KOPT-K1 (cell line): ENCODE data around the gene TRIM8.

Source experiments
- H3K27ac ChIP-seq: fragments of 200-600 bp; sonication (generic); 2 replicates; pipeline ENCODE4 v1.5.1; 2016; ENCODE audit warnings: antibody characterized with exemption, mild to moderate bottlenecking, low read depth, low read length; ENCODE audit not compliant: poor library complexity, severe bottlenecking
- H3K36me3 ChIP-seq: fragments of 200-600 bp; sonication (generic); 2 replicates; pipeline ENCODE4 v1.5.1; 2017; ENCODE audit warnings: antibody characterized with exemption, mild to moderate bottlenecking, low read length, moderate library complexity; ENCODE audit not compliant: insufficient read depth
- H3K9me3 ChIP-seq: fragments of 200-600 bp; sonication (generic); 2 replicates; pipeline ENCODE4 v1.5.1; 2017; ENCODE audit warnings: antibody characterized with exemption, low read length, mild to moderate bottlenecking; ENCODE audit not compliant: insufficient read depth, poor library complexity, severe bottlenecking

TRIM8 gene

DNA sequence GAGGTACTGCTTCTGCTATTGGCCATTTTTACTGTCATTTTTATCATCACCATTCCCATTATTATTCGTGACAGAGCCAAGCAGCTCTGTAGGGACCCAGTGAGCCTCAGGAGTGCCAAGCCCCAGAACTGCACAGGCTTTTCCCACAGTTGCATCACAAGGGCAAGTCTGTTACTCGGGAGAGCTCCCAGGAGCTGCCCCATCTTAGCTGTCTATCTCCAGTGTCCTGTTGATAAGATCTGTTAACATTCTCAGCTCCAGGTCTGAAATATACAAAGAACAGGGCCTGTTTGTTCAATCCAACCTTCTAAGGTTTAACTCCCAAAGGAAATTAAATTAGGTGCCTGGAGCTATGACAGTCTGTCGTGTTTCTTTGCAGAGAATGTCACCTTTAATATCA is 20.2 kb upstream of the TRIM8 start:
- no peak overlapping the region for H3K27ac ChIP-seq
- H3K36me3 ChIP-seq, result no peaks in the 10 kb centered on the region; the same call in none of the 2 replicates
- H3K9me3 ChIP-seq, result peaks cover 7% of the 10 kb centered on the region

DNA sequence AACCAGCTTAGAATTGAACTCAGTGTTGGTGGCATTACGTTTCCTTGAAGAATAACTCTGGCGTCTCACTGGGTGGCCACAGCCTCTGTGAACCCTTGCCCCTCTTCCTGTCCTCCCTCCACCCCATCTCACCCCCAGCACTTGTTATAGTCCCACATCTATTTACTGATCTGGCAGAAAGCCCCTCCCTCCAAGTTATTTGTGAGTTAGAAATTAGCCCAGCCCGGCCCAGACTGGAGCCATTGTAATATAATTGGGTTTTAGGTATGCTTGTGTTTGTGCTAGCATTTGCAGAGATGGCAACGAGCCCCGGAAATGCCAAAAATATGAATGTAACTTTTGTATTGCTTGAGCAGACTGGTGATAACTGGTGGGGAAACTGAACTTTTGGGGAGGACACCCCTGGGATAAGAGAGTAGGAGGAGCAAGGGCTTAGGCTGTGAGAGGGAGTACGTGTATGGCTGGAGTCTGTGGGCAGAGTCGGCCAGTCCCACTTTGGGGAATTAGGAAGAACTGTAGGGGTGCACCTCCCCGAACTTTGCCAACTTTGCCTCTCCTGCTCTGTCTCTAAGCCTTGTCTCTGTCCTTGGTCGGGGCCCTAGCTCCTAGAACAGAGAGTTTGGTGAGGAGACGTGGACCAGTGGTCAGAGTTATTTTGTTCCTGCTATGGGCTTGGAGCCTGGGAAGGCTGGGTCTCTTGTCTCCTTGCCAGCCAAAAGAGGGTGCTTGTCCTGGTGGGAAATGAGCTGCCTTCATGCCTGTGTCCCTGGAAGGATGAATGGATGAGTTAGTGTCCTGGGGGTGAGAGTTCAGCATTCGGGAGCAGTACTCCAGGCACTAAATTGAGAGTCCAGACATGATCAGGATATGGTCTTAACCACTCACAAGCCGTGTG is 19.3 kb upstream of the TRIM8 start:
- H3K36me3 ChIP-seq, result no peaks in the 10 kb centered on the region; the same call in 1 of the 2 replicates
- H3K9me3 ChIP-seq, result peaks cover 7% of the 10 kb centered on the region
- no peak overlapping the region for H3K27ac ChIP-seq

DNA sequence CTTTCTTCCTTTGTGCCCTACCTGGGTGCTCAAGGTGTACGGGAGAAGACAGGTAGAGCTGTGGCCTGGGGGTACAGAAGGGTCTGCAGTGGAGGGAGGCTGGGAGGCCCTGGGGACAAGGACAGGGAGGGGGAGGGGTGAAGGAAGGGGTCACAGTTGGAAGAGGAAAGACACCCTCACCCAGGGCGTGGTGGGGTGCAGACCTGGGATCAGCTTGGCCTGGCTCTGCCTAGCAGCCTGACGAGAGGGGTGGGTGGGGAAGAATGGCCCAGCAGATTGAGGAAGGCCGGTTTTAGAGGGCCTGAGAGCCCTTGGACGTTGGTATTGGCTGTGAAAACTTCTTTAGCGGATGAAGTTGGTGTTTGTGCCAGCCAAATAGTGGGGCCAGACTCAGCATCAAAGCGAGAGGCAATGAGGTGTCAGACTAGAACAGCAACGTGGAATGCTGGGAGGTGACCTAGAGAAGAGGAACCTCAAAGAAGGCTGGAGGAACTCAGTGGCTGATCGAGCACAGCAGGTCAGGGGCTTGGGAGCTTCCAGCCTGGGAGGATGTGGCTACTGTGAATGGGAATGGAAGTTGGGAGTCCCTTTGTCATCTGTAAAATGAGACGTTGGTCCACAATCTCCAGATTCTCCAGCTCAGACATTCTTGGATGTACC is 18.1 kb upstream of the TRIM8 start:
- Histone ChIP-seq H3K27ac (no peak overlapping the region), H3K9me3 (peaks cover 7% of the 10 kb centered on the region), H3K36me3 (peaks cover 8% of the 10 kb centered on the region)

DNA sequence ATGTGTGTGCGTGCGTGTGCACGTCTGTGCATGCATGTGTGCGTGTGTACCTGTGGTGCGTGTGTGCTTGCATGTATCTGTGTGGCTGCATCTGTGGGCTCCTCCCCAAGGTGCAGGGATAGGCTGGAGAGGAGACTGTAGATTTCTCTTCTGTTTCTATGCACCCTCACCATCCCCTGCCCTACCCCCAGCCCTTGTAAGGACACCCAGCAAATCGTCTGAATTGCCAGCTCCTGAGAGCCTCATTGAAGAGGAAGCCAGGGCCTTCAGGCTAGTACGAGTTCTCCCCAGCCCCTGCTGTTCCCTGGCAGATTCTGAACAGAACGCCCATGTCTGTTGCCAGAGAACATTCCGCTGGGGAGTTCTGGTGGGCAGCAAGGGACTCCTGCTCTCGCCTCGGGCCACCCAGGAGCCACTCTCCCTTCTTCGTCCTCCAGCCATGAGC is 17.0 kb upstream of the TRIM8 start:
- Histone ChIP-seq H3K36me3 (peaks cover 10% of the 10 kb centered on the region), H3K27ac (no peak overlapping the region), H3K9me3 (peaks cover 7% of the 10 kb centered on the region)

DNA sequence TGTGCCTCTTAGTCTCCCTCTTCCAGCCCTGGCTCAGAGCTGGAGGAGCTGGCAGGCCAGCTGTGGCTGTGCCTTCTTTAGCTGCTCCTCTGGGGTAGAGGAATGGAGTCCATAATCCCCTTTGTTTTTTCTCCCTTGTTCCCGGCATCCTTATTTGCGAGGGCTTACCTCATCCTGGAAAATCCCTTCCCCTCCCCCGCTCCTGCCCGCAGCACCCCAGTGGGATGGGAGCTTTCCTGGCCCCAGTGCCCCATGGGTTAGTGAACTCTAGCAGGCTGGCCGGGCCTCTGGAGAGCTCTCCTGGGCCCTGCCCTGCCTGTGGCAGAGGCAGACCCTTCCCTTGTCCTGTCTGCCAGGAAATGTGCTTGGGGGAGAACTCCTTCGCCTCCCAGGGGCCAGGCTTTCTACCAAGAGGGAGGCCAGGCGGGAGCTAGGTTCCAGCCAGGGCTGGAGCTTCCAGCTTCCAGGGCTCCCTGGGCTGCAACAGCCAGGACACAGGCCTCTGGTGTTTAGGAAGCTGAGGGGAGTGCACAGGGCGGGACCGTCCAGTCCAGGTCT is 16.5 kb upstream of the TRIM8 start:
- Histone ChIP-seq H3K36me3 (peaks cover 10% of the 10 kb centered on the region), H3K27ac (no peak overlapping the region), H3K9me3 (peaks cover 7% of the 10 kb centered on the region)

DNA sequence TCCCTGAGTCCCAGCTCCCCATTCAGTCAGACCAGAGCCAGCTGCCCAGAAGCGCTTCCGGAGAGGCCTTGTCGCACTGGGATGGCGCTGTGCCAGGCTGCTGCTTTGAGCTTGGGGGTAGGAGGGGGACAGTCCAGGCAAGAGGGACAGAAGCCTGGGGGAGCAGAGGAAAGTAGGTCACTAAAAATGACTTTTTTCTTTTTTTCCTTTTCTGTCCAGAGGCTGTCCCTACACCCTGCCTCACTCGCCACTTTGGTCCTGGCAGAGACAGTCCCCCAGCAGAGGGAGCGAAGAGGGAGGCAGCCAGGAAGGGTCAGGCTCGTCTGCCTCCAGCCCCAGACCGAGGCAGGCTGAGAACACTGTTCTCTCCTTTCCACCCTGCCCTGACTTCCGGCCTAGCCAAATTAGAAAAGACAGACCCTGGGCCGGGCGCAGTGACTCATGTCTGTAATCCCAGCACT is 15.8 kb upstream of the TRIM8 start:
- peaks cover 7% of the 10 kb centered on the region for H3K9me3 ChIP-seq
- H3K36me3 ChIP-seq, result peaks cover 10% of the 10 kb centered on the region
- H3K27ac ChIP-seq, result no peak overlapping the region

DNA sequence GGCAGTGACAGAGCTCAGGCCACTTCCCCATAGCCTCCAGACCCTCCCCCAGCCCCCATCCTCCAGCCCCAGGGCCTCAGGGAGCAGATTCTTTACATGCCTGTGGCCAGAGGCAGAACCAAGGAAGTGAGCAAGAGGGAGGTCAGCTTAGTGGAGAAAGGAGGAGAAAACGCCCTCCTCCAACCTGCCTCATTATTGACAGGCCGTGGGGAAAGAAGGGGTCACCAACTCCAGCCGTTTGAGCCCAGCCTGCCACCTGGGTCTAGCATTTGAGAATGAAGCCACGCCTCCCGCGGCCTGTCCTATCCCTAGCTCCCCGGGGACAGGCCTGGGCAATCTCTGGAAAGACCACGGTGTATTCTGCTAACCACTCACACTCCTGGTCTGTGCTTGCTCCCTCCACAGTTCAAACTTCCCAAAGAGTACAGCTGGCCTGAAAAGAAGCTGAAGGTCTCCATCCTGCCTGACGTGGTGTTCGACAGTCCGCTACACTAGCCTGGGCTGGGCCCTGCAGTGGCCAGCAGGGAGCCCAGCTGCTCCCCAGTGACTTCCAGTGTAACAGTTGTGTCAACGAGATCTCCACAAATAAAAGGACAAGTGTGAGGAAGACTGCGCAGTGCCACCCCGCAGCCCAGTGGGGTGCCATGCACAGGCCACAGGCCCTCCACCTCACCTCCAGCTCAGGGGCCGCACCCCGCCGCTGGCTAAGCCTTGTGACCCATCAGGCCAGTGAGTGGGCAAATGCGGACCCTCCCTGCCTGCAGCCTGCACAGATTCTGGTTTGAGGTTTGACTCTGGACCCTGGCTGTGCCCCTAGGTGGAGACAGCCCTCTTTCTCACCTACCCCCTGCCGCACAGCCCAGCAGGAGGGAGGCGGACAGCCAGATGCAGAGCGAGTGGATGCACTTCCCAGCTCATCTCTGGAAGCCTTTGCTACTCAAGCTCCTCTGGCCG is 14.3 kb upstream of the TRIM8 start:
- H3K9me3 ChIP-seq, result no peaks in the 10 kb centered on the region
- no peak overlapping the region for H3K27ac ChIP-seq
- H3K36me3 ChIP-seq, result peaks cover 10% of the 10 kb centered on the region

DNA sequence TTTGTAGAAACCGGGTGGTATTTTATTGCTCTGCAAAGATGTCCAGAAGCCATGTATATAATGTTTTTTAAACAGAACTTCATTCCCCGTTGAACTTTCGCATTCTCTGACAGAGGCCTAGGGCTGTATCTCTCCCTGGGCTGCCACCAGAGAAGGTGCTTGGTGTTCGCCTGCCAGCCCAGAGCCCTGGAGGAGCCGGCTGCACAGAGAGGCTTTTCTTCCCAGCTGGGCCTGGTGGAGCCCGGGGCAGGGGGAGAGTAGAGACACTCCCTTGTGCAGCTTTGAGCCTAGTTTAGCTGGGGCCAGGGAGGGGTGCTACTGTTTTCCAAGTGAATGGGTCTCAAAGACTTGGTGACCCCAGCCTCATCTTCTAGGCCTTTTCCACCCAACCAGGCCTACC is 13.6 kb upstream of the TRIM8 start:
- no peak overlapping the region for H3K27ac ChIP-seq
- H3K9me3 ChIP-seq, result no peaks in the 10 kb centered on the region

DNA sequence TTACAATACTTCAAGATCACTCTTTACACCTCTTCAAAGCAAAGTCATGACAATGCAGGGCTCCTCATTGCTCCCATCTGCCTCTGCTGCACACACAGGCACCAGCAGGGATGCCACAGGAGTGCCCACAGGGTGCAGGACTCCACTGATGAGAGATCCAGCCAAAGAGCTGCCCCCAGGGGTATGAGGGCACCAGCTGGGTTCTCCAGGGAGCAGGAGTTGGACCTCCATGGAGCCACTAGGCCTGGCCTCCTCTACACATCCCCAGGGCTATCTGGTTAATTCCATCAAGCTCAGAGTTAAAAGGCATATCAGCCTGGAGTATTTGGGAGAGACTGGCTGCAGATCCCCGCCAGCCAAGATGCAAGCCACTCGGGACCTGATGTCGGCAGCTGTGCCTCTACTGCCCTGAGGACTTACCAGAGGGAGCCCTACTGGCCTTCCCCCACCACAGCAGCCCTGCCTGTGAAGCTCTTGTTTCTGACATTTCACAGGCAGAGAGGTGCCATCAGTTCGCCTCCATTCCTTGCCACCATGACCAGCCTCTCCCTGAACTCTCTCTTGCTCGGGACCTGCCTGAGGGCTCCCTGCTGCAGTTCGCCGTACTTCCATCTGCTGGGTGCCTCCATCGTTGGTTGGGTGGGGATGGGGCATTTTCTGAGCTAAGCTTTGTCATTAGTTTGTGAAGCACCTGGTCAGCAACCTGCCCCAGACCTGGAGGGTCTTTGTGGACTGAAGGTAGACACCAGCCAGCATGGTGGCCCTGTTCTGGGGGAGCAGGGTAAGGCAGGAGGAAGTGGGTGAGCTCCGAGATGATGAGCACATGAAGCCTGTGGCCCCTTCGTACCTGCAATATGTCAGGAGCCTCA is 12.5 kb upstream of the TRIM8 start:
- peaks cover 10% of the 10 kb centered on the region for H3K36me3 ChIP-seq
- no peaks in the 10 kb centered on the region for H3K9me3 ChIP-seq
- H3K27ac ChIP-seq, result peak overlapping the region; percentile 47

More for the DNA sequence above, 13.6 kb upstream of the TRIM8 start:
- H3K36me3 ChIP-seq, result peaks cover 10% of the 10 kb centered on the region

DNA sequence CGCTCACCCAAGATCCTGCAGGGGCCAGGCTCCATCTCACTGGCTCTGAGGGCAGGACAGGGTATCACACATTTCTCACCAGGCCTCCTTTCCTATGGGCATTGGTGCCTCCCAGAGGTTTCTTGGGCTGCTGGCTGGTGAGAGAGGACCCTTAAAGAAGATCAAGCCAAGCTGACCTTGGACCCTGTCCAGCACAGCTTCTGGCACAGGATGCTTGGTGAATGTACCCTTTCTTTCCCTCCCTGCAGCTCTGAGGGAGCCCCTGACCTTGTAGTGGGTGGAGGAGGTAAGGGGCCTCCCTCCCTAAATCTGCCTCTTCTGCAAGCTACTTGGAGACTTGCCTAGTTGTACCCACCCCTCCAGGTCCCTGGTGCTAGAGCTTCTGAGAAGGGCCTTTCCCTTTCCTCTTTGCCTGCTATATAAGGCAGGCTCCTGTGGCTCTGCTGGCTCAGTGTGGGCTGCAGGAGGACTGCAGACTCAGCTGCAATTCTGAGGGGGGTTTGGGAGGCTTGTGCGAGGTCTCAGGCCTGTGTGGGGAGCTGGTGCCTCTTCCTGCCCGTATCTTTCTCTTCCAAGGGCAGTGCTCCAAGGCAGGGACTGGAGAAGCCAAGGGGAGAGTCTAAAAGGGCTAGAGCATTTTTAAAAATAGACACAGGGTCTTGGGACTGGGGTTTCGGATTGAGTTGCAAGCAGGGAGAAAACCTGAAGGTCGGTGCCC is 11.7 kb upstream of the TRIM8 start:
- Histone ChIP-seq H3K36me3 (peaks cover 10% of the 10 kb centered on the region), H3K27ac (peak overlapping the region; percentile 47), H3K9me3 (no peaks in the 10 kb centered on the region)

DNA sequence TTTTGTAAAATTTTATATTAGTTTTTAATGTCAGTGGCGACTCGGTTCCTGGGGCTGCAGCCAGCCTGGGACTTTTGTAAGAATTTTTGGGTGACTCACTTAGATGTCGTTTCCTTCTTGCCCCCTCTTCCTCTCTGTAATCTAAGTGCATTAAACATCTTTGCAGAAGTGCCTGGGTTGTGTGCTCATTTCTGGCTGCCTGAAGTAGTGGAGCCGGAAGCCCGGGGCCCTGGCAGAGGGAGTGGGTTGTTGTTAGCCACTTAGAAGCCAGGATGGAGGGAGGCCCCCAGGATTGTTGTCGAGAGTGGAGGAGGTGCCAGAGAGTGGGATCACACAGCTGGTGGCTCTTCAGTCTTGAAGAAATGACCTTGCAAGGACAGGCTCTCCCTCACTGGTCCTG is 11.0 kb upstream of the TRIM8 start:
- peaks cover 10% of the 10 kb centered on the region for H3K36me3 ChIP-seq
- peak overlapping the region; percentile 47 for H3K27ac ChIP-seq
- H3K9me3 ChIP-seq, result no peaks in the 10 kb centered on the region

DNA sequence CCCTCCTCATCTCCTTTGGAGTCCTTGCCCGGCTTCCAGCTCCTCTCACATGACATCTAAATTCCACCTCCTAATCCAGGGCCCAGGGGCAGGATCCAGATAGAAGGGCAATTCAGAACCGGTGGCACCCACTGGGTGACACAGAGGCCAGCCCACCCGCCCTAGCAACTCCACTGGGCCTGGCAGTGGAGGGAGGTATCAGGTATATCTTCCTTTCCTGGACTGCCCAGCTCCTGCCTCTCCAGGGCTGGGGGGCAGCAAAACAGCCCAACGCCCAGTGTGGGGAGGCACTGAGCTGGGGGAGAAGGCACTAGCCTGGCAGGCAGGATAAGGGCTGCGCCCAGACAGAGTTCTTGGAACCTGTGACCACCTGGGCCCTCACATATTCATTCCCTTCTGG is 10.4 kb upstream of the TRIM8 start:
- peak overlapping the region; percentile 40 for H3K27ac ChIP-seq

DNA sequence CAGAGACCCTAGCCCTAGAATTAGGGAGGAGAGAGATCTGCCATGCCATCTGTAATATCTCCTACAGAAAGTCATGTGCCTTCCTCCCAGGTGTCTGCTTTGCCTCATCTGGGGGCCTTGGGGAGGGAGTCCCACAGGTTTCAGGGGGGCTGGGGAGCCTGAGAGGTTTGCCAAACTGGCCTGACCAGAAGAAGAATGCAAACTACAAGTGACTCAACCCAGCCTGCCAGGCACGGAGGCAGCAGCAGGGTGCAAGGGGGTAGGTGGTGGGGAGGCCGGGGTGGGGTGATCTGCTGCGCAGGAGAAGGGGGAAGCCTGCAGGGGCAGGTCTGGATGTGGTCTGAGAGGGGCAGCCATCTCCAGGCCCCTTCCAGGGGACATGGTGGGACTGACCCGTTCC is 9.6 kb upstream of the TRIM8 start:
- H3K36me3 ChIP-seq, result peaks cover 10% of the 10 kb centered on the region
- H3K9me3 ChIP-seq, result no peaks in the 10 kb centered on the region
- H3K27ac ChIP-seq, result peak overlapping the region; percentile 33

More for the DNA sequence above, 10.4 kb upstream of the TRIM8 start:
- Histone ChIP-seq H3K9me3 (no peaks in the 10 kb centered on the region), H3K36me3 (peaks cover 10% of the 10 kb centered on the region)
